ENCODE measurements around the gene ARHGAP45.

DNA sequence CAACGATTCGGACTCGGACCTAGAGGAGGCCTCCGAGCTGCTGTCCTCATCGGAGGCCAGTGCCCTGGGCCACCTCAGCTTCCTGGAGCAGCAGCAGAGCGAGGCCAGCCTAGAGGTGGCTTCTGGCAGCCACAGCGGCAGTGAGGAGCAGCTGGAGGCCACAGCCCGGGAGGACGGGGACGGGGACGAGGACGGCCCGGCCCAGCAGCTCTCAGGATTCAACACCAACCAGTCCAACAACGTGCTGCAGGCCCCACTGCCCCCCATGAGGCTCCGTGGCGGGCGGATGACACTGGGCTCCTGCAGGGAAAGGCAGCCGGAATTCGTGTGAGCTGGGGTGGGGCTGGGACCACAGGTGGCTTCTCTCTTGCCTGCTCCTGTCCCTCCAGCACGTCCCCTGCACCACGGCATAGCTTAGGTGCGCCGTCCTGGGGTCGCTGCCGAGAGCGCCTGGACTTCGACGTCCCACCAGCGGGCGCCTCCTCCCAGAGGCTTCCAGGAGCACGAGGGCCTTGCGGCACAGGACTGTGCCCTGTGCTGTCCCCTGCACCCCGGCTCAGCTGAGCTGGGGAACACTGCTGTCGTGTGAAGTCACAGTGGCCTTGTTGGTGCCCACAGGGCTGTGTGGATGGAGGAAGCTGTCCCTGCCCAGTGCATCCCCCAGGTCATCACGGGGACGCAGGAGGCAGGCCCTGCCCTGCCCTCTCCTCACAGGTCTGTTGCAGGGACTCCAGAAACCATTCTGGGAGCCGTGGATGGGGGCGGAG lies 18.9 kb downstream of the ARHGAP45 start:
- TF ChIP-seq POLR2AphosphoS5 (IDR thresholded peaks at IDR 0.05; ENCODE audit: borderline replicate concordance, low read depth, low read length) (peak; percentile 60), EZH2 (IDR thresholded peaks at IDR 0.05) (no peak), FOXP2 (optimal IDR thresholded peaks at IDR 0.05; ENCODE audit: control extremely low read depth, extremely low read length, insufficient read depth) (no peak)
